Measurements from ENCODE around the gene AZU1. TPM values are rescaled to one million over a fixed set of nuclear protein-coding genes. Genes with fewer than 3 reads are reported as not detected.
A peak's percentile ranks its signal among the peaks of the same experiment; 100 is the strongest.

Gene AZU1
- total and polyA plus RNA-seq, 8 donors, result 0.53 to 1.5 (median 0.77) TPM; not detected in 4

- intact Hi-C loops (cut with DNase I; ENCODE audit: low total_unique reads), result no loop called here
- WGBS, 5 donors, result 53 to 73% (median 62%) methylated on average over 8 of the region's 8 CpGs
- peaks cover 12 to 32% (median 22%) of the 10 kb centered on the region in 4 donors for H3K4me1 ChIP-seq
- no peaks in the 10 kb centered on the region for H3K27me3 ChIP-seq
- TF ChIP-seq POLR2AphosphoS5 (IDR thresholded peaks at IDR 0.05) (no peak), CTCF (IDR thresholded peaks at IDR 0.05) (no peak), EP300 (IDR thresholded peaks at IDR 0.05) (no peak), POLR2A (IDR thresholded peaks at IDR 0.05) (no peak)
- no peaks in the 10 kb centered on the region for H3K36me3 ChIP-seq
- H3K27ac ChIP-seq, result peak overlapping the region in 4 of 5 donors; percentile 7 to 49 (median 46)
- H3K9me3 ChIP-seq, result no peaks in the 10 kb centered on the region
- no peak overlapping the region for H3K4me3 ChIP-seq
- DNase-seq, result peak in 1 of 2 donors; percentile 44
Observed at GRCh38 chr19:791567-792305, 35.9 kb upstream of the AZU1 start.

- TF ChIP-seq CTCF (IDR thresholded peaks at IDR 0.05), result no peak
- TF ChIP-seq EP300 (IDR thresholded peaks at IDR 0.05), result no peak
- no peak for TF ChIP-seq POLR2A (IDR thresholded peaks at IDR 0.05)
- no peak for TF ChIP-seq POLR2AphosphoS5 (IDR thresholded peaks at IDR 0.05)
Observed at GRCh38 chr19:792306-792885, 35.2 kb upstream of the AZU1 start.

GRCh38 chr19:793806-794205 lies 33.8 kb upstream of the AZU1 start:
- Histone ChIP-seq H3K4me1 (peaks cover 14 to 32% (median 26%) of the 10 kb centered on the region in 4 donors), H3K27me3 (no peaks in the 10 kb centered on the region), H3K4me3 (no peak overlapping the region), H3K27ac (no peak overlapping the region), H3K9me3 (no peaks in the 10 kb centered on the region), H3K36me3 (peaks cover 0 to under 1% (median 0%) of the 10 kb centered on the region in 4 donors)
- intact Hi-C loops (cut with DNase I; ENCODE audit: low total_unique reads), result no loop called here
- TF ChIP-seq POLR2A (IDR thresholded peaks at IDR 0.05), result no peak
- TF ChIP-seq EP300 (IDR thresholded peaks at IDR 0.05), result no peak
- no peak for TF ChIP-seq POLR2AphosphoS5 (IDR thresholded peaks at IDR 0.05)
- TF ChIP-seq CTCF (IDR thresholded peaks at IDR 0.05), result no peak
- no peak for DNase-seq
- WGBS, 5 donors, result 89 to 94% (median 92%) methylated on average over 12 of the region's 12 CpGs

More at GRCh38 chr19:792306-792885, 35.2 kb upstream of the AZU1 start:
- no peak for DNase-seq
- H3K9me3 ChIP-seq, result no peaks in the 10 kb centered on the region
- H3K27ac ChIP-seq, result peak overlapping the region in 4 of 5 donors; percentile 4 to 49 (median 46)
- H3K4me3 ChIP-seq, result no peak overlapping the region
- H3K36me3 ChIP-seq, result no peaks in the 10 kb centered on the region
- WGBS, 5 donors, result 64 to 81% (median 75%) methylated on average over 15 to 16 of the region's 16 CpGs
- no peaks in the 10 kb centered on the region for H3K27me3 ChIP-seq
- peaks cover 12 to 32% (median 22%) of the 10 kb centered on the region in 4 donors for H3K4me1 ChIP-seq
- intact Hi-C loops (cut with DNase I; ENCODE audit: low total_unique reads), result no loop called here

- TF ChIP-seq POLR2A (IDR thresholded peaks at IDR 0.05) (no peak), CTCF (IDR thresholded peaks at IDR 0.05) (no peak), EP300 (IDR thresholded peaks at IDR 0.05) (no peak), POLR2AphosphoS5 (IDR thresholded peaks at IDR 0.05) (no peak)
- Histone ChIP-seq H3K27me3 (no peaks in the 10 kb centered on the region), H3K27ac (peak overlapping the region in 4 of 5 donors; percentile 73 to 100 (median 94)), H3K4me1 (peaks cover 27 to 39% (median 35%) of the 10 kb centered on the region in 4 donors), H3K4me3 (no peak overlapping the region), H3K36me3 (peaks cover 0 to 10% (median 9%) of the 10 kb centered on the region in 4 donors), H3K9me3 (no peaks in the 10 kb centered on the region)
- DNase-seq, result peak in 1 of 2 donors; percentile 50
- 66 to 80% (median 77%) methylated on average over 21 to 28 of the region's 28 CpGs for WGBS, 5 donors
- intact Hi-C loops (cut with DNase I; ENCODE audit: low total_unique reads), result no loop called here
Observed at GRCh38 chr19:795073-795611, 32.5 kb upstream of the AZU1 start.

Measured in stomach (tissue), 9 donors.